Stimulated activated CD8-positive, alpha-beta memory T cell treated with anti-CD3 and anti-CD28 coated beads, Interleukin-4, amount 100 ng/mL, for 48 hours (primary cell): ENCODE measurements around the gene ZSCAN26.

Experiments used
- DNase-seq: peaks from one replicate; pipeline ENCODE4 v3.0.0-alpha.2; 2020

ZSCAN26 gene

GRCh38 chr6:28326371-28326948, 59.5 kb downstream of the ZSCAN26 start:
- no peak for DNase-seq
